Adrenal gland (tissue), 12 donors: Measurements from ENCODE around the gene FGF6. TPM values are rescaled to one million over a fixed set of nuclear protein-coding genes. Genes with fewer than 3 reads are reported as not detected.

Source experiments
- DNase-seq, 7 donors: peaks; one replicate each; pipeline ENCODE4 v3.0.0-alpha.2; 2019 to 2020
- H3K27ac ChIP-seq, 5 donors: fragments of 200-600 bp; sonication (generic) in 4 of 5; 1 replicate in 3 of 5; 2 replicates in 2 of 5; pipeline versions ENCODE4 v1.5.1 to v1.8.0; 2016 to 2020; ENCODE audit warnings: mild to moderate bottlenecking in 1 of 5
- H3K27me3 ChIP-seq: fragments of 200-600 bp; 2 replicates; pipeline ENCODE4 v1.8.0; 2021
- H3K36me3 ChIP-seq, 2 donors: fragments of 200-600 bp; replicated peaks in 1 of 2; 1 replicate in 1 of 2; 2 replicates in 1 of 2; pipeline versions ENCODE4 v1.5.1 to v1.8.0; 2018 to 2022
- H3K4me1 ChIP-seq, 2 donors: fragments of 200-600 bp; replicated peaks in 1 of 2; 1 replicate in 1 of 2; 2 replicates in 1 of 2; pipeline versions ENCODE4 v1.5.1 to v1.8.0; 2018 to 2021
- H3K4me3 ChIP-seq, 4 donors: fragments of 200-600 bp; sonication (generic) in 3 of 4; one replicate each; pipeline ENCODE4 v1.5.1; 2016 to 2018
- H3K9me3 ChIP-seq, 3 donors: fragments of 200-600 bp; sonication (generic) in 1 of 3; replicated peaks in 1 of 3; 1 replicate in 2 of 3; 2 replicates in 1 of 3; pipeline versions ENCODE4 v1.5.1 to v1.8.0; 2016 to 2021
- POLR2A ChIP-seq, 2 donors: fragments of 450-650 bp; IDR thresholded peaks; one replicate each; pipeline ENCODE4 v1.6.1; 2017; ENCODE audit warnings: antibody characterized with exemption in 2 of 2, mild to moderate bottlenecking in 2 of 2, moderate library complexity in 1 of 2
- WGBS, 4 donors: extraction: QIAGEN DNeasy Blood & Tissue Kit in 2 of 4; methylation state at CpG; one replicate each; pipeline versions ENCODE4 v1.1.5 to v1.1.7; 2013 to 2017; 5-methylcytosine and 5-hydroxymethylcytosine counted together
- intact Hi-C, 2 donors: fragments of 100-400 bp; cut with DNase I; formaldehyde crosslinking; loops; one replicate each; pipeline versions ENCODE4 v1.14.1 to v1.15.0; 2022 to 2023
- polyA plus RNA-seq, 3 donors: library from polyadenylated mRNA; stranded (reverse); fragments of 200-250 nt in 2 of 3; fragments of 350-450 nt in 1 of 3; fragmentation: Illumina TruSeq in 1 of 3; extraction: RNeasy Lipid Tissue Mini Kit (QIAGEN cat#74804) in 1 of 3; gene quantifications; one replicate each; pipeline ENCODE4 v1.2.3, GENCODE V29; 2013 to 2014
- total RNA-seq, 9 donors: library from RNA; depleted of rRNA in 4 of 9; stranded (reverse); fragments of >200 nt in 4 of 9; fragments of 120-200 nt in 1 of 9; fragmentation: NEBNext Ultra II Directional in 1 of 9; extraction: Animal tissue kit (Norgen Biotek cat#: 25700) in 1 of 9; gene quantifications; one replicate each; pipeline versions ENCODE4 v1.1.0 to v1.2.4, GENCODE V29; 2013 to 2023
- TF ChIP-seq, protein P1 (sequence below), 6 experiments: fragments of 450-650 bp in 4 of 6; fragments of 200-600 bp in 2 of 6; sonication (generic) in 1 of 6; IDR thresholded peaks; 1 replicate in 5 of 6; 2 replicates in 1 of 6; pipeline versions ENCODE4 v1.5.1 to v1.8.0; 2016 to 2021; ENCODE audit warnings: antibody characterized with exemption in 6 of 6, mild to moderate bottlenecking in 2 of 6, moderate library complexity in 1 of 6
- donor health status: healthy with polysubstance abuse.
- donor health status: Bipolar disorder and iron deficiency.
- donor health status: DM: yes; HTN: yes; CAD: no.
- donor health status: DM: no; HTN: no; CAD: no.
- donor health status: DM: no; HTN: no; CAD: no.
- donor health status: DM: yes; HTN: yes; CAD: no.

FGF6 gene
- total and polyA plus RNA-seq, 12 donors: not detected

DNA sequence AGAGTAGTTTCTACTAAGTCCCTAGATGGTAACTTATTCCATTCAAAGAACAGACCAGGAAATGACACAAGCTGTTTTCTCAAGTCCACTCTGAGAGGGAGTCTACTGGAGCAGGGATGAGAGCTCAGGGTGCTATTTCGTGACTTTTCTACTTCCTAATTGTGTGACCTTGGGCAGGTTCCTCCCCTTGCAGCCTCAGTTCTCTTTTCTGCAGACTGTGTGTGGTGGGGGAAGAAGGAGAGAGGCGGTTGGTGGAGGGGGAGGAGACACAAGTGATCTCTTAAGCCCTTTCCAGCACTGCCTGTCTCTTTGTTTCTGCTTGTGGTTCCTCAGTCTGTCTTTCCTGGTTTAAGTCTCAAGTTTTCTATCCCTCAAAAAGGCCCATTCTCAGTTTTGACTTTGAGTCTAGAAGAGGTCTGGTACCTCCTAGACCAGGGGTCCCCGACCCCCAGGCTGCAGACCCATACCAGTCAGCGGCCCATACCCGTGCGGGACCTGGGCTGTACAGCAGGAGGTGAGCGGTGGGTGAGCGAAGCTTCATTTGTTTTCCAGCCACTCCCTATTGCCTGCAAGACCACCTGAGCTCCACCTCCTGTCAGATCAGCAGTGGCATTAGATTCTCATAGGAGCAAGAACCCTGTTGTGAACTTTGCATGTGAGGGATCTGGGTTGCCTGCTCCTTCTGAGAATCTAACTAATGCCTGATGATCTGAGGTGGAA lies 10.7 kb downstream of the FGF6 start:
- no peak for DNase-seq
- Histone ChIP-seq H3K9me3 (no peaks in the 10 kb centered on the region), H3K4me1 (no peaks in the 10 kb centered on the region), H3K36me3 (no peaks in the 10 kb centered on the region), H3K4me3 (no peak overlapping the region), H3K27me3 (no peaks in the 10 kb centered on the region), H3K27ac (no peak overlapping the region)
- TF ChIP-seq, protein P1, sequence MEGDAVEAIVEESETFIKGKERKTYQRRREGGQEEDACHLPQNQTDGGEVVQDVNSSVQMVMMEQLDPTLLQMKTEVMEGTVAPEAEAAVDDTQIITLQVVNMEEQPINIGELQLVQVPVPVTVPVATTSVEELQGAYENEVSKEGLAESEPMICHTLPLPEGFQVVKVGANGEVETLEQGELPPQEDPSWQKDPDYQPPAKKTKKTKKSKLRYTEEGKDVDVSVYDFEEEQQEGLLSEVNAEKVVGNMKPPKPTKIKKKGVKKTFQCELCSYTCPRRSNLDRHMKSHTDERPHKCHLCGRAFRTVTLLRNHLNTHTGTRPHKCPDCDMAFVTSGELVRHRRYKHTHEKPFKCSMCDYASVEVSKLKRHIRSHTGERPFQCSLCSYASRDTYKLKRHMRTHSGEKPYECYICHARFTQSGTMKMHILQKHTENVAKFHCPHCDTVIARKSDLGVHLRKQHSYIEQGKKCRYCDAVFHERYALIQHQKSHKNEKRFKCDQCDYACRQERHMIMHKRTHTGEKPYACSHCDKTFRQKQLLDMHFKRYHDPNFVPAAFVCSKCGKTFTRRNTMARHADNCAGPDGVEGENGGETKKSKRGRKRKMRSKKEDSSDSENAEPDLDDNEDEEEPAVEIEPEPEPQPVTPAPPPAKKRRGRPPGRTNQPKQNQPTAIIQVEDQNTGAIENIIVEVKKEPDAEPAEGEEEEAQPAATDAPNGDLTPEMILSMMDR (IDR thresholded peaks at IDR 0.05): no peak
- TF ChIP-seq POLR2A (IDR thresholded peaks at IDR 0.05): no peak
- intact Hi-C loops: no loop called here
- 84 to 88% (median 85%) methylated on average over 7 to 8 of the region's 8 CpGs for WGBS, 4 donors

DNA sequence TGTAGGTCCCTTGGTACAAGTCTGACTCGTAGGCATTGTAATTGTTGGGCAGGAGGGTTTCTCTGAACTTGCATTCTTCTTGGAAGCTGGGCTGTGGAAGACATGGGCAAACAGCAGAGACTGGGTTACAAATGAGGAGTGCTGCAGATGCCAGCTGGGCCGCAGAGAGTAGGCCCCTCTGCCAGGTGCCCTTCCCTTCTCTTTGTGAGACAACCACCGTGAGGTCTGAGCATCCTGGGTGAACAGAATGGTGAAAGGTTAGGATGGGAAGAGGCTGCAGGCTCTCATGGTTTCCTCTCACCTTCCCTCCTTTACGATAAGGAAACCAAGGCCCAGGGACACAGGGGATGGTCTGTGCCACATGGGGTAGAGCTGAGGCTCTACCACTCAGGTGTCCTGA lies 11.3 kb downstream of the FGF6 start:
- DNase-seq: no peak
- Histone ChIP-seq H3K27me3 (no peaks in the 10 kb centered on the region), H3K4me3 (no peak overlapping the region), H3K4me1 (no peaks in the 10 kb centered on the region), H3K27ac (no peak overlapping the region), H3K9me3 (no peaks in the 10 kb centered on the region), H3K36me3 (no peaks in the 10 kb centered on the region)
- WGBS, 4 donors: 79 to 94% (median 90%) methylated on average over 2 to 4 of the region's 4 CpGs
- intact Hi-C loops: no loop called here
- no peak for TF ChIP-seq POLR2A (IDR thresholded peaks at IDR 0.05)
- TF ChIP-seq, protein P1 (IDR thresholded peaks at IDR 0.05): no peak

DNA sequence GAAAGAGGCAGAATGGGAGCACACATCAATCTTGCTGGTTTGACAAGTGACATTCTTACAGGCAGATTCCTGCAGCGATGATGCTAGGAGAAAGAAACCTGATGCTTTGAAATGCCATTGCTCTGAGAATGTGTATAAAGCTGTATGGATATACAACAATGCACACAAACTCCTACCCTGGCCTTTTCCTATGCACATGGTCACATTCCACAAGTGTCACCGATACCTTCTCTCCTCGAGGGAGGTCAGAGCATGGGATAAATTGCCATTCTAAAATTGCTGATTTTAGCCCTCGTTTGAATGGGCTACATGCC lies 11.9 kb downstream of the FGF6 start:
- H3K4me1 ChIP-seq: no peaks in the 10 kb centered on the region
- H3K4me3 ChIP-seq: no peak overlapping the region
- intact Hi-C loops: no loop called here
- H3K27ac ChIP-seq: no peak overlapping the region
- no peaks in the 10 kb centered on the region for H3K27me3 ChIP-seq
- WGBS, 4 donors: 35 to 60% (median 45%) methylated on average over 4 of the region's 4 CpGs
- no peaks in the 10 kb centered on the region for H3K9me3 ChIP-seq
- DNase-seq: no peak
- TF ChIP-seq, protein P1 (IDR thresholded peaks at IDR 0.05): no peak
- TF ChIP-seq POLR2A (IDR thresholded peaks at IDR 0.05): no peak
- H3K36me3 ChIP-seq: no peaks in the 10 kb centered on the region

DNA sequence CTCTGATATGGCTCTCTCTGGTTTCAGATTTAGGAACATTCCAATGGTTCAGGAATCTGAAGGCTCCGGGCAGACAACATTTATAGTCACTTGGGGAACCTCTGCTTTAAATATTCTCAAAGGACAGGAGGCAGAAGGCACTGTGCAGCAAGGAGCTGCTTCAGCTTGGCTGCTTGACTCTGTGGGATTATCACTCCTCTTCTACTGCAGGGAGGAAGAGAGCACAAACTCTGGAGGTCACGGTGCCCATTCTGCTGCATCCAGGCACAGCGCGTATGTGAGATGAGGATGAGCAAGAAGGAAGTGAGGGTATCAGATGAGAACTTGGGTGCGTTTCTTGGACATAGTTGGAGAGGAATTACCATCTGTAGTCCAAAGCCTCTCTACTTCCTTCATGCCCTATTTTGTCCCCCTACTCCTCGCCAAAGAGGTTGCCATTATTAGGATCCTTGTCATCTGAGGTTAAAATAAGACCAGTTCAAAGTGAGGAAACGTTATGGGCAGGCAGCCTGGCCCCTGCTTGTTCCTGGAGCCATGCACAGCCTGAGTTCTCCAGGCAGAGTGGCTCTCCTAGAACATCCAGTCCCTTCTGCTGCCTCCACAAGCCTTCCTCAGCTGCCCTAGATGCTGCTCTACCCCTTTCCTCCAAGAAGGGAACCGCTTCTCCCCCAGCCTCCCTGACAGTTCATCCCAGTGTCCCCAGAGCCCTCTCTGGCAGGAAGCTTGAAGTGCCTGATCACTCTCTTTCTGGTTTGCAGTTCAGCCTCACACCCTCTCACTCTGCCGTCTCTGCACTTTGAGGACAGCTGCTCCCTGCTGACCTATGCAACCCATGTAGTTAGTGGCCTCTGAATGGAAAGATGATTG lies 12.5 kb downstream of the FGF6 start:
- H3K9me3 ChIP-seq: no peaks in the 10 kb centered on the region
- no peak overlapping the region for H3K27ac ChIP-seq
- H3K27me3 ChIP-seq: no peaks in the 10 kb centered on the region
- no peaks in the 10 kb centered on the region for H3K4me1 ChIP-seq
- H3K36me3 ChIP-seq: no peaks in the 10 kb centered on the region
- WGBS, 4 donors: 56 to 62% (median 60%) methylated on average over 9 of the region's 9 CpGs
- intact Hi-C loops: no loop called here
- no peak overlapping the region for H3K4me3 ChIP-seq
- DNase-seq: no peak
- TF ChIP-seq POLR2A (IDR thresholded peaks at IDR 0.05): no peak
- TF ChIP-seq, protein P1 (IDR thresholded peaks at IDR 0.05): no peak
